ENCODE measurements around the gene SYT9.
"Not testable (repeated sequence)": the region's sequence is repeated elsewhere in the genome, so short reads cannot be mapped to it uniquely, and the experiment has no call there.

The SYT9 gene

DNA sequence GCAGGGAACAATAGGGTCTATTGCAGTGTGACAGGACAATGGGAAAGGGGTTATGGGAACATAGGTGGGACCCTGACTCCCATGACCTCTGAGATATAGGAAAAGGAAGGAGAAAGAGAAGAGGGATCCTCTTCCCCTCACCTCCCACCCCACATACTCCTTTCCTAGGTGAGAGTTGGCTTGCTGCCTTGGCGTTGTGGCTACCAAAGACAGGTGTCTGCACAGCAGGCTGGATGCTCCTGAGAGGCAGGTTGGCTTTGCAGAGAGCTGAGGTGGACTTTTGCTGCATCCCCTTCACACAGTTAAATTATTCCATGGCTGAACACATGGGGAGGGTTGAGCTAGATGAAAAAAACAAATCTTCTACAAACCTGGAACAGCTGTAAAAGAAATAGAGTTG is 80.7 kb downstream of the SYT9 start:
- no peak for DNase-seq (ENCODE audit: low read depth)
- no peak overlapping the region for H3K4me3 ChIP-seq (ENCODE audit: low read depth, low read length)
- TF ChIP-seq, protein P1, sequence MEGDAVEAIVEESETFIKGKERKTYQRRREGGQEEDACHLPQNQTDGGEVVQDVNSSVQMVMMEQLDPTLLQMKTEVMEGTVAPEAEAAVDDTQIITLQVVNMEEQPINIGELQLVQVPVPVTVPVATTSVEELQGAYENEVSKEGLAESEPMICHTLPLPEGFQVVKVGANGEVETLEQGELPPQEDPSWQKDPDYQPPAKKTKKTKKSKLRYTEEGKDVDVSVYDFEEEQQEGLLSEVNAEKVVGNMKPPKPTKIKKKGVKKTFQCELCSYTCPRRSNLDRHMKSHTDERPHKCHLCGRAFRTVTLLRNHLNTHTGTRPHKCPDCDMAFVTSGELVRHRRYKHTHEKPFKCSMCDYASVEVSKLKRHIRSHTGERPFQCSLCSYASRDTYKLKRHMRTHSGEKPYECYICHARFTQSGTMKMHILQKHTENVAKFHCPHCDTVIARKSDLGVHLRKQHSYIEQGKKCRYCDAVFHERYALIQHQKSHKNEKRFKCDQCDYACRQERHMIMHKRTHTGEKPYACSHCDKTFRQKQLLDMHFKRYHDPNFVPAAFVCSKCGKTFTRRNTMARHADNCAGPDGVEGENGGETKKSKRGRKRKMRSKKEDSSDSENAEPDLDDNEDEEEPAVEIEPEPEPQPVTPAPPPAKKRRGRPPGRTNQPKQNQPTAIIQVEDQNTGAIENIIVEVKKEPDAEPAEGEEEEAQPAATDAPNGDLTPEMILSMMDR (IDR thresholded peaks at IDR 0.05; ENCODE audit: insufficient read depth, low read depth, low read length, missing control alignments): no peak

DNA sequence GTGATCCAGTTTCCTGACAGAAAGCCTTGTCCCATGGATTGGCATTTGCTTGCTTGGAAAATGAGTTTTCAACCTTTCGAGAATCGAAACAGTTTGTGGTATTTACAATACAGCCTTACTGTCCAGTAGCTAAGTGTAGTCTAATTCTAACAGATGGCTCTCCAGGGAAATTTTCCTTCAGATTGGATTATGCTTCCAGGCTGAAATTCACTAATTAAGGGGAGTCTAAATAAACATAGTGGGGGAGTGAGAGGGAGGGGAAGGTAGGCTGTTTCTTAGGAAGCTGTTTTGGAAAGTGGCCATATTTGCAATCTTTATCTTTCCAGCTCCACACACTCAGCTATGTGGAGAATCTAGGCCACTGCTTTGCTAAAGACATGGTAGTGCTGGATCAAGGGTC is 81.3 kb downstream of the SYT9 start:
- no peak overlapping the region for H3K4me3 ChIP-seq (ENCODE audit: low read depth, low read length)
- no peak for DNase-seq (ENCODE audit: low read depth)
- TF ChIP-seq, protein P1 (IDR thresholded peaks at IDR 0.05; ENCODE audit: insufficient read depth, low read depth, low read length, missing control alignments): no peak

DNA sequence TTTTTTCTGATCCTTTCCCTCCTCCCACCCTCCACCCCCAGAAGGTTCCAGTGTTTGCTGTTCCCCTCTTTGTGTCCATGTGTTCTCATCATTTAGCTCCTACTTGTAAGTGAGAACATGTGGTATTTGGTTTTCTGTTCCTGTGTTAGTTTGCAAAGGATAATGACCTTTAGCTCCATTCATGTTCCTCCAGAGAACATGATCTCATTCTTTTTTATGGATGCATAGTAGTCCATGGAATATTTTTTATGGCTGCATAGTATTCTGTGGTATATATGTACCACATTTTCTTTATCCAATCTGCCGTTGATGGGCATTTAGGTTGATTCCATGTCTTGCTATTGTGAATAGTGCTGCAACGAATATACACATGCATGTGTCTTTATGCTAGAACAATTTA is 83.7 kb downstream of the SYT9 start:
- not testable (repeated sequence) for H3K4me3 ChIP-seq (ENCODE audit: low read depth, low read length); DNase-seq (ENCODE audit: low read depth)

DNA sequence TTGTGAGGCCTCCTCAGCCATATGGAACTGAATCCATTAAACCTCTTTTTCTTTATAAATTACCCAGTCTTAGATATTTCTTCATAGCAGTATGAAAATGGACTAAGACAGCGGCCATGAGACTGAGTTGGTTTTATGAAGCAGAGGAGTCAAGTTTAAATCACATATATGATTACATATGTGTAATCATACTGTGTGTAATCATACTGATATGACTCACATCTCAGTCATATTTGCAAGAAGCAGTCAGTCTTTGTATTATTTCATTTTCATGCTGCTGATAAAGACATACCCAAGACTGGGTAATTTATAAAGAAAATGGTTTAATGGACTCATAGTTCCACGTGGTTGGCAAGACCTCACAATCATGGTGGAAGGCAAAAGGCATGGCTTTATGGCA is 89.8 kb downstream of the SYT9 start:
- DNase-seq (ENCODE audit: low read depth): no peak
- no peak overlapping the region for H3K4me3 ChIP-seq (ENCODE audit: low read depth, low read length)

DNA sequence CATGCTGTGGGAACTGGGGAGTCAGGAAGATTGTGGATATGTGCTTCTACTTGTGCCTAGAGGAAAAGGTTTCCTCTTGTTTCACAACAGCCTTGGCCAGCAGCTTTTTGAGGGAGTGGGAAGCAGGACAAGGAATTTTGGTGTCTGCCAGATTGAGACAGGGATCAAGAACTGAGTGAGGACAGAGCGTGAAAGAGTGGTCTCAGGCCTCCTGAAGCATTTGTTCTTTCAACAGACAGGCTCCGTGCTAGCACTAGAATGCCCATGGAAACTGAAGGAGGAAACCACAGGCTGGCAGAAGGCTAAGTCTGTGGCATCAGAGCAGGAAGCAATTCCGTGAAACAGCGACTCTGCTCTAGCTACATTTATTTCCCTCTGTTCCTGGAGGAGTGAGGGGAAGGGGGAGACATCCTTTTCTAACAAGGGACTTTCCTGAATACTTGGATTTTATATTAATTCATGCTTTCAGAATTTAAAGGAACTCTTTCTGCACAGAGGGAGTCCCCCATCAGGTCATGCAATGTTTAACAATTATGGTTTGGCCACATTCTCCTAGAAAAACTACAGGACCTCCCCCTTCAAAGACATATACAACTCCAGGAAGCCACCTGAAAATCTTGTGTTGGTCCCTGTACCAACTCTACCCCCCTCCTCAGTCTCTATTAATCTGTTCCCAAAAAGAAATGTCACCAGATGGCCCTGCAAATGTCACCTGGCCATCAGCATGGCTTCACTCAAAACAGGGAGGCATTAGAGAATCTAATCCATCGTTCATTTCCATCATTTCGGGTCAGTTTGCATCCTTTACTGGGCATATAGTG is 96.1 kb downstream of the SYT9 start:
- H3K4me3 ChIP-seq (ENCODE audit: low read depth, low read length): no peak overlapping the region
- DNase-seq (ENCODE audit: low read depth): no peak
- TF ChIP-seq, protein P1 (IDR thresholded peaks at IDR 0.05; ENCODE audit: insufficient read depth, low read depth, low read length, missing control alignments): no peak

More for the DNA sequence above, 89.8 kb downstream of the SYT9 start:
- TF ChIP-seq, protein P1 (IDR thresholded peaks at IDR 0.05; ENCODE audit: insufficient read depth, low read depth, low read length, missing control alignments): no peak

DNA sequence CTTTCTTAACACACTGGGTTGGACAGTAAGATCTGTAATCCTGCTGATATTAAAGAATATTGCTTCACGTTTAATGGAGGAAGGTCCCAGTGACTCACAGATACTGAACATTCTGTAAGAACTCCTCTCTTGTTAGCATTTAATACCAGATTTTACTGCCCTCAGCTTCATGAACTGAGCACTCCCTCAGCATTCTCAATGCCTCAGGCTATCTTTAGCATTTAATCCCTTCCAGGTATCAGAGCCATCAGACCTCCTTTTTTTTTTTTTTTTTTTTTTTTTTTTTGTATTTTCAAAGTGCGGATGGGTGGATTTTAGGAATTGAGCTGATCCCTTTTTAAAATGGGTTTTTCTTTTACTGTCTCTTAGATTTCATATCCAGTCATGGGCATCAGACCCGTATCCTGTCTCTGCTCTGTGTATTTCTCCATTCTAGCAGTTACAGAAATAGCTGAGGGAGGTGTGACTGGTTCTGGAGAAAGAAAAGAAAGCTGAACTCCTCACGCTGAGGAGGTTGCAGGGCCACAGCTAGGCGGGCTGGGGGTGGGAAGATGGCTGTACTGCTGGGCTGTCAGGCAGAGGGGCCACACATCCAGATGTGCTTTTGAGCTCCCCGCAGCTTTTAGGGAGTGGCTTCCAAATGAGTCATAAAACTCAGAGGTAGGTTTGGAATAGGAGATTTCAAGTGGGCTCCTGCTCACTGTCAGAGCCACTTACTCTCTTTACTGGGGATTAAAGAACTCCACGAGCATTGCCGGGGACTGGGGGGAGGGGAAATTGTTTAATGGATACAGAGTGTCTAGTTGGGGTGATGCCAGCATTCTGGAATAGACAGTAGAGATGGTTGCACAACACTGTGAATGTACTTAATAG is 97.0 kb downstream of the SYT9 start:
- H3K4me3 ChIP-seq (ENCODE audit: low read depth, low read length): no peak overlapping the region
- DNase-seq (ENCODE audit: low read depth): no peak
- TF ChIP-seq, protein P1 (IDR thresholded peaks at IDR 0.05; ENCODE audit: insufficient read depth, low read depth, low read length, missing control alignments): no peak

DNA sequence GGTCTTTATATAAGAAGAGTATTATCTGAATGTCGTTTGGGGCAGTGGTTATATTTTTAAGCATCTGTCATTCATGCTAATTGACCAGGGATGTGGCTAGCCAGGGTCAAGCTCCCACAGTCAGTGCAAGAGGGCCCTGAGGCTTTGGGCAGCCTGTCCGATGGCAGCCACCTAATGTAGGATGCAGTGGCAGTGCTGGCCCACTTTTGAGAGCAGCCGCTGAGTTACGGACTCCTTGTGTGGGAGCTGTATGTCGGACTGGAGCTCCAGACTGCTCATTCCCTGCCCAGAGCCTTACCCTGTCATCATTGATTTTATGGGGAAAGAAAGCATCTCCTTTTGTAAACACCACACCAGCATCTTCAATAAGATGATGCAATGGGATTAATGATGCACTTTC is 99.5 kb downstream of the SYT9 start:
- TF ChIP-seq, protein P1 (IDR thresholded peaks at IDR 0.05; ENCODE audit: insufficient read depth, low read depth, low read length, missing control alignments): no peak
- H3K4me3 ChIP-seq (ENCODE audit: low read depth, low read length): no peak overlapping the region
- DNase-seq (ENCODE audit: low read depth): no peak
